Measurements from ENCODE around the gene ATXN1.

The ATXN1 gene

DNA sequence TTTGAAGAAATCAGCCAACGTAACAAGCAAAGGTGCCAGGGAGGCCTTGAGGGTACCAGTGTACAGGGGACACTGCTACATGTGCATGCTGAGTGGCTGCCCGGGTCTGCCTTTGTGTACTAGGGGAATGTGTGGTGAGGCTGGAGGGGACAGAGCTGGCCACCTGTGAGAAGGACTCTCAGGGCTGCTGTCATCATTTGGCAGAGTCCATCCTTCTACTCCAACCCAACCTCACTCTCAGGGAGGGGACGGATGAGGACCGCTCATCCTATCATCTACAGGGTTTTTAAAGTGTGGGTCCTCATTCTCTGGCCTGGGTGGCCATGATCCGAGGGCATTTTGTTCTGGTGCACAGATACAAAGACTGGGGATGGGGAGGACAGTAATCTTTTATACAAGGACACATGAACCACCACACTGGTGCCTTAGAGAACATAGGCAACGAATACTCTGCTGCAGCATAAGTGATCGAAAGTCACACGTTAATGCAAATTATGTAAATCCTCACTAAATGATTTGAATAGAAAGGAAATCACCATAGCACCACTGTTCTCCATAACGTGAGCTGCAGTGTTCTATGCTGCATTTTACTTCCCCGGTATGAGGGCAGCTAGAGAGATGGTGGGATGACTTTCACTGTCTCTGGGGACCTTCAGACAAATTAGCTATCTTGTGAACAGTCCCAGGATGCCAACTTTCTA lies 341.5 kb downstream of the ATXN1 start:
- DNase-seq (ENCODE audit: extremely low spot score), result no peak
- ChIA-PET CTCF (no interaction called here), POLR2A (no interaction called here)
- TF ChIP-seq LEF1 (IDR thresholded peaks at IDR 0.05; ENCODE audit: borderline replicate concordance) (no peak), CTBP1 (IDR thresholded peaks at IDR 0.05; ENCODE audit: borderline replicate concordance) (no peak), FOXA1 (IDR thresholded peaks at IDR 0.05) (no peak), ARNT (IDR thresholded peaks at IDR 0.05) (no peak), L3MBTL2 (conservative IDR thresholded peaks at IDR 0.05) (no peak), HDGF (IDR thresholded peaks at IDR 0.05; ENCODE audit: borderline replicate concordance) (no peak), ZNF384 (IDR thresholded peaks at IDR 0.05) (no peak), SUZ12 (IDR thresholded peaks at IDR 0.05) (no peak), BHLHE40 (IDR thresholded peaks at IDR 0.05; ENCODE audit: borderline replicate concordance) (no peak), TARDBP (IDR thresholded peaks at IDR 0.05) (no peak), ELF4 (IDR thresholded peaks at IDR 0.05) (no peak), FOXK2 (IDR thresholded peaks at IDR 0.05) (no peak), SP1 (IDR thresholded peaks at IDR 0.05) (no peak), NFRKB (IDR thresholded peaks at IDR 0.05) (no peak), FOXM1 (IDR thresholded peaks at IDR 0.05; ENCODE audit: borderline replicate concordance) (no peak)
- TF ChIP-seq, protein P1, sequence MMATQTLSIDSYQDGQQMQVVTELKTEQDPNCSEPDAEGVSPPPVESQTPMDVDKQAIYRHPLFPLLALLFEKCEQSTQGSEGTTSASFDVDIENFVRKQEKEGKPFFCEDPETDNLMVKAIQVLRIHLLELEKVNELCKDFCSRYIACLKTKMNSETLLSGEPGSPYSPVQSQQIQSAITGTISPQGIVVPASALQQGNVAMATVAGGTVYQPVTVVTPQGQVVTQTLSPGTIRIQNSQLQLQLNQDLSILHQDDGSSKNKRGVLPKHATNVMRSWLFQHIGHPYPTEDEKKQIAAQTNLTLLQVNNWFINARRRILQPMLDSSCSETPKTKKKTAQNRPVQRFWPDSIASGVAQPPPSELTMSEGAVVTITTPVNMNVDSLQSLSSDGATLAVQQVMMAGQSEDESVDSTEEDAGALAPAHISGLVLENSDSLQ (IDR thresholded peaks at IDR 0.05), result no peak

DNA sequence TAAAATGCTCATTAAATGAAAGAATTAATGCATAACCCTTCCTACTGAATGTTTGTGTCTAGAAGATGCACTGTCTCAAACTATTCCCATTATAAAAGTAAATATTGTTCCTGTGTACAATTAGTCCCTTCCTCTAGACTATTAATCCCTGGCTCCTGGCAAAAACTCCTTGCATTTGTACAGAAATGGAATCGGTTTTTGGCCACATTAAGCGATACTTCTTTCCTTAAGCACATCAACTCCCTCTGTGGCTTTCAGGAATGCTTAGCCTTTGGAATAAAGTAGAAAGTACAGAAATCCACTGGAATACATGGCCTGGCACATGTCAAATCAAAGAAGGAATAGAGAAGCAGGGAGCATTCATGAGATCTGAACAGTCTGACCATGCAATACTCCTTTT lies 343.1 kb downstream of the ATXN1 start:
- ChIA-PET POLR2A (no interaction called here), CTCF (interaction anchor here (0.8 kb wide), 1 partner anchor 9 kb away, joined by 3 read pairs; no protein-coding TSS in a partner anchor)
- no peak for DNase-seq (ENCODE audit: extremely low spot score)
- TF ChIP-seq ARNT (IDR thresholded peaks at IDR 0.05) (no peak), L3MBTL2 (conservative IDR thresholded peaks at IDR 0.05) (no peak), HDGF (IDR thresholded peaks at IDR 0.05; ENCODE audit: borderline replicate concordance) (no peak), FOXA1 (IDR thresholded peaks at IDR 0.05) (no peak), ELF4 (IDR thresholded peaks at IDR 0.05) (no peak), CTBP1 (IDR thresholded peaks at IDR 0.05; ENCODE audit: borderline replicate concordance) (no peak), ZNF384 (IDR thresholded peaks at IDR 0.05) (no peak)
- TF ChIP-seq, protein P1 (IDR thresholded peaks at IDR 0.05), result no peak

DNA sequence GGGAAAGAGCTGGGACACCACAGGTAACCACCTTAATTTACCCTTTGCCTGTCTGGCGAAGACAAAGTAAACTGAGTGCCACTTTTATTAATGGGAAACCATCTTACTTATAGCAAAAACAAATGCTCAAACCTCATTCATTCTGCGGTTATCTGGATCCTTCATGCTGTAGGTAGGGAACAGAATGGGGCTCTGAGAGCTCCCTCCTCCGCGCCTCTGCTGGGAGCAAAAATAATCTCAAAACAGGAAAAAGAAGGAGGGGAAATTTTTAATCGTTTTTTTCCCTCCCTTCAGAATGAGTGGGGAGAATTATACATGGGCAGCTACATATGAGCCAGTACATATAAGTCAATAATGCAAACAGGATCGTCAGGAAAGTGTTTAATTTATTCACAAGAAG lies 345.6 kb downstream of the ATXN1 start:
- no peak for DNase-seq (ENCODE audit: extremely low spot score)
- ChIA-PET POLR2A (interaction anchor here (1.5 kb wide), 1 partner anchor 8 kb away, joined by 3 read pairs; no protein-coding TSS in a partner anchor), CTCF (no interaction called here)
- no peak for TF ChIP-seq HDGF (IDR thresholded peaks at IDR 0.05; ENCODE audit: borderline replicate concordance)
- TF ChIP-seq, protein P1 (IDR thresholded peaks at IDR 0.05), result no peak
- no peak for TF ChIP-seq FOXK2 (IDR thresholded peaks at IDR 0.05)
- TF ChIP-seq ZNF384 (IDR thresholded peaks at IDR 0.05), result no peak
- no peak for TF ChIP-seq BHLHE40 (IDR thresholded peaks at IDR 0.05; ENCODE audit: borderline replicate concordance)
- TF ChIP-seq TARDBP (IDR thresholded peaks at IDR 0.05), result no peak
- no peak for TF ChIP-seq SUZ12 (IDR thresholded peaks at IDR 0.05)
- no peak for TF ChIP-seq FOXM1 (IDR thresholded peaks at IDR 0.05; ENCODE audit: borderline replicate concordance)
- no peak for TF ChIP-seq FOXA1 (IDR thresholded peaks at IDR 0.05)
- TF ChIP-seq LEF1 (IDR thresholded peaks at IDR 0.05; ENCODE audit: borderline replicate concordance), result no peak
- TF ChIP-seq NFRKB (IDR thresholded peaks at IDR 0.05), result no peak
- TF ChIP-seq CTBP1 (IDR thresholded peaks at IDR 0.05; ENCODE audit: borderline replicate concordance), result no peak

DNA sequence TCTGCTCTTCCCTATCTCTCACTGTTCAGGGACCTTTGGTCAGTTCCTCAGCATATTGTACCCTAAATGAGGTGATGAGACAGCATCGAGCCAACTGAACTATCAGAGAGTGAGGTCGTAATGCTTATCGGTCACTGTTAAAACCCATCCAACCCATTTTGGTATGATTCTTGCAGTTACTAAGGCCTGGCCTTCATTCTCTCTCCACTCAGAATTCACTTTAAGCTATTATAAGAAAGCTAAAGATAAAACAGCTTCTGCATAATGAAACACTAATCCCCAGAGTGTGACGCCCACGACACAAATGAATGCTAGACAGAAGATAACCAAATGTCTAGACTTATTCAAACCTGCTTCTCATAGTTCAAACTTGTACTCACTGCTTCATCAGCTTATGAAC lies 347.1 kb downstream of the ATXN1 start:
- no peak for TF ChIP-seq FOXK2 (IDR thresholded peaks at IDR 0.05)
- no peak for TF ChIP-seq TARDBP (IDR thresholded peaks at IDR 0.05)
- TF ChIP-seq BHLHE40 (IDR thresholded peaks at IDR 0.05; ENCODE audit: borderline replicate concordance), result no peak
- TF ChIP-seq L3MBTL2 (conservative IDR thresholded peaks at IDR 0.05), result no peak
- no peak for TF ChIP-seq NFRKB (IDR thresholded peaks at IDR 0.05)
- TF ChIP-seq HDGF (IDR thresholded peaks at IDR 0.05; ENCODE audit: borderline replicate concordance), result no peak
- no peak for TF ChIP-seq ARNT (IDR thresholded peaks at IDR 0.05)
- TF ChIP-seq, protein P1 (IDR thresholded peaks at IDR 0.05), result no peak
- TF ChIP-seq CTBP1 (IDR thresholded peaks at IDR 0.05; ENCODE audit: borderline replicate concordance), result no peak
- TF ChIP-seq LEF1 (IDR thresholded peaks at IDR 0.05; ENCODE audit: borderline replicate concordance), result no peak
- TF ChIP-seq FOXA1 (IDR thresholded peaks at IDR 0.05), result no peak
- TF ChIP-seq SUZ12 (IDR thresholded peaks at IDR 0.05), result no peak
- no peak for TF ChIP-seq ELF4 (IDR thresholded peaks at IDR 0.05)
- TF ChIP-seq ZNF384 (IDR thresholded peaks at IDR 0.05), result no peak
- TF ChIP-seq FOXM1 (IDR thresholded peaks at IDR 0.05; ENCODE audit: borderline replicate concordance), result no peak
- TF ChIP-seq SP1 (IDR thresholded peaks at IDR 0.05), result no peak
- no peak for DNase-seq (ENCODE audit: extremely low spot score)
- ChIA-PET POLR2A (interaction anchor here (1.5 kb wide), 1 partner anchor 10 kb away, joined by 3 read pairs; no protein-coding TSS in a partner anchor), CTCF (no interaction called here)

DNA sequence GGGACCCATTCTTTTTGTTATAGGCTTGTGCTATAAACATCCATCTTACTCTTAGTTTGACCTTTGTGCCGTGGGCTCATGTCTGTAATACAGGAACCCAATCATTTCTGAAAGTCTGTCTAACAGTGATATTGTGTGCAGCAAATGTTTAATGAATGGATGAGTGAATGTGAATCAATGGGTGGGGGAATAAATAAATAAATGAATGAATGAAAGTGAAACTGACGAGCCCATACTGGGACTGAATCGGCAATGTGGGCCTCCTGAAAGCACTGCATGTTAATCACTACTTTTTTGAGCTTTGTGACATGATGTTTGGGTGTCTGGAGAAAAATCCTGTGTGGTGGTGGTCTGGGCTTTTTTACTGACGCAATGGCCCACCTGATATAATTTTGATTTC lies 347.9 kb downstream of the ATXN1 start:
- CTCF ChIA-PET, result no interaction called here
- TF ChIP-seq ZNF384 (IDR thresholded peaks at IDR 0.05) (no peak), LEF1 (IDR thresholded peaks at IDR 0.05; ENCODE audit: borderline replicate concordance) (no peak), BHLHE40 (IDR thresholded peaks at IDR 0.05; ENCODE audit: borderline replicate concordance) (no peak), ARNT (IDR thresholded peaks at IDR 0.05) (no peak), FOXM1 (IDR thresholded peaks at IDR 0.05; ENCODE audit: borderline replicate concordance) (no peak), CTBP1 (IDR thresholded peaks at IDR 0.05; ENCODE audit: borderline replicate concordance) (no peak), ELF4 (IDR thresholded peaks at IDR 0.05) (no peak), NFRKB (IDR thresholded peaks at IDR 0.05) (no peak), SP1 (IDR thresholded peaks at IDR 0.05) (no peak)
- TF ChIP-seq, protein P1 (IDR thresholded peaks at IDR 0.05), result no peak
- no peak for DNase-seq (ENCODE audit: extremely low spot score)

More for the DNA sequence above, 347.9 kb downstream of the ATXN1 start:
- POLR2A ChIA-PET, result no interaction called here

Data from HEK293T (cell line).